BLaER1 treated with 17β-estradiol and CSF1 and Interleukin-3, amounts not matched to agents 10 nM and 100 nM (cell line): ENCODE results near the gene SKIL.
A peak's percentile ranks its signal among the peaks of the same experiment; 100 is the strongest.

Experiments used
- H3K27ac ChIP-seq, 11 experiments: shearing (Covaris generic); formaldehyde crosslinking; 2 replicates each; pipeline ENCODE4 v1.8.1; 2022
- H3K27me3 ChIP-seq, 11 experiments: shearing (Covaris generic); formaldehyde crosslinking; 2 replicates each; pipeline ENCODE4 v1.8.1; 2022
- H3K36me3 ChIP-seq, 11 experiments: shearing (Covaris generic); formaldehyde crosslinking; 2 replicates each; pipeline ENCODE4 v1.8.1; 2022
- H3K4me1 ChIP-seq, 10 experiments: shearing (Covaris generic); formaldehyde crosslinking; 2 replicates each; pipeline ENCODE4 v1.8.1; 2022
- H3K4me2 ChIP-seq, 11 experiments: shearing (Covaris generic); formaldehyde crosslinking; 2 replicates each; pipeline ENCODE4 v1.8.1; 2022
- H3K4me3 ChIP-seq, 10 experiments: shearing (Covaris generic); formaldehyde crosslinking; 2 replicates each; pipeline ENCODE4 v1.8.1; 2022
- H3K9ac ChIP-seq, 11 experiments: shearing (Covaris generic); formaldehyde crosslinking; 2 replicates each; pipeline ENCODE4 v1.8.1; 2022
- H3K9me3 ChIP-seq, 11 experiments: shearing (Covaris generic); formaldehyde crosslinking; replicated peaks in 1 of 11; 2 replicates each; pipeline ENCODE4 v1.8.1; 2022
- H4K20me1 ChIP-seq, 11 experiments: shearing (Covaris generic); formaldehyde crosslinking; 2 replicates each; pipeline ENCODE4 v1.8.1; 2022
- Cebpa-rat ChIP-seq, 11 experiments: shearing (Covaris generic); IDR thresholded peaks; 2 replicates each; pipeline ENCODE4 v1.8.1; 2022

Gene SKIL

GRCh38 chr3:170357176-170358041 is at the start of gene SKIL:
Gene SKIL, plus strand, starts transcription at chr3:170357715. Its CDS starts 2,617 bp downstream, at chr3:170360332.
- Histone ChIP-seq H4K20me1 (peaks cover 0 to 43% (median 33%) of the 10 kb centered on the region in 11 experiments; a peak in 12 of 22 replicates), H3K27me3 (no peaks in the 10 kb centered on the region), H3K9me3 (peaks cover 6 to 33% (median 15%) of the 10 kb centered on the region in 11 experiments; a peak in 14 of 22 replicates), H3K27ac (peak within 1 kb of the TSS; percentile 96 to 100 (median 99)), H3K9ac (peak within 1 kb of the TSS; percentile 93 to 99 (median 98)), H3K4me2 (peak within 1 kb of the TSS; percentile 83 to 96 (median 90)), H3K36me3 (peaks cover 27 to 33% (median 30%) of the 10 kb centered on the region in 11 experiments), H3K4me3 (peak within 1 kb of the TSS; percentile 78 to 96 (median 94)), H3K4me1 (peaks cover 64 to 75% (median 74%) of the 10 kb centered on the region in 10 experiments)
- no peak for TF ChIP-seq Cebpa-rat (IDR thresholded peaks at IDR 0.05)

- Histone ChIP-seq H3K9ac (no peak overlapping the region), H3K4me1 (peaks cover 0 to 17% (median 0%) of the 10 kb centered on the region in 10 experiments; a peak in 4 of 20 replicates), H3K27ac (no peak overlapping the region), H4K20me1 (no peaks in the 10 kb centered on the region), H3K27me3 (no peaks in the 10 kb centered on the region), H3K4me3 (no peak overlapping the region), H3K9me3 (no peaks in the 10 kb centered on the region), H3K36me3 (peaks cover 0 to 18% (median 0%) of the 10 kb centered on the region in 11 experiments; a peak in 5 of 22 replicates), H3K4me2 (no peak overlapping the region)
- TF ChIP-seq Cebpa-rat (IDR thresholded peaks at IDR 0.05): no peak
These were observed 48.5 kb upstream of the SKIL start for GRCh38 chr3:170309046-170309445.

- no peak for TF ChIP-seq Cebpa-rat (IDR thresholded peaks at IDR 0.05)
- Histone ChIP-seq H3K4me1 (peaks cover 0 to 16% (median 10%) of the 10 kb centered on the region in 10 experiments; a peak in 13 of 20 replicates), H3K4me3 (no peak overlapping the region), H3K4me2 (no peak overlapping the region), H3K9ac (no peak overlapping the region), H3K36me3 (no peaks in the 10 kb centered on the region), H4K20me1 (no peaks in the 10 kb centered on the region), H3K9me3 (peaks cover 0 to 14% (median 8%) of the 10 kb centered on the region in 11 experiments; a peak in 10 of 22 replicates), H3K27me3 (no peaks in the 10 kb centered on the region), H3K27ac (no peak overlapping the region)
These were observed 39.6 kb upstream of the SKIL start for GRCh38 chr3:170317954-170318353.

GRCh38 chr3:170320461-170321121 is 36.9 kb upstream of the SKIL start:
- no peak overlapping the region for H3K4me2 ChIP-seq
- no peaks in the 10 kb centered on the region for H3K27me3 ChIP-seq
- H3K27ac ChIP-seq: no peak overlapping the region
- no peak overlapping the region for H3K9ac ChIP-seq
- TF ChIP-seq Cebpa-rat (IDR thresholded peaks at IDR 0.05): no peak
- H3K4me1 ChIP-seq: peaks cover 0 to 16% (median 10%) of the 10 kb centered on the region in 10 experiments; a peak in 13 of 20 replicates
- peaks cover 0 to 14% (median 8%) of the 10 kb centered on the region in 11 experiments; a peak in 10 of 22 replicates for H3K9me3 ChIP-seq
- no peaks in the 10 kb centered on the region for H3K36me3 ChIP-seq
- no peaks in the 10 kb centered on the region for H4K20me1 ChIP-seq
- H3K4me3 ChIP-seq: no peak overlapping the region

- Histone ChIP-seq H3K36me3 (no peaks in the 10 kb centered on the region), H3K4me3 (no peak overlapping the region), H3K27me3 (no peaks in the 10 kb centered on the region), H3K4me1 (peaks cover 0 to 16% (median 10%) of the 10 kb centered on the region in 10 experiments; a peak in 17 of 20 replicates), H3K4me2 (peak overlapping the region in 5 of 11 experiments; percentile 10 to 56 (median 20); a peak in 6 of 22 replicates), H3K27ac (no peak overlapping the region; a peak in 1 of 22 replicates), H3K9me3 (peaks cover 0 to 14% (median 9%) of the 10 kb centered on the region in 11 experiments; a peak in 13 of 22 replicates), H3K9ac (no peak overlapping the region), H4K20me1 (no peaks in the 10 kb centered on the region)
- no peak for TF ChIP-seq Cebpa-rat (IDR thresholded peaks at IDR 0.05)
These were observed 36.0 kb upstream of the SKIL start for GRCh38 chr3:170321321-170322034.

- Histone ChIP-seq H3K4me3 (no peak overlapping the region), H4K20me1 (no peaks in the 10 kb centered on the region), H3K27ac (no peak overlapping the region), H3K9me3 (peaks cover 10 to 26% (median 20%) of the 10 kb centered on the region in 11 experiments), H3K27me3 (no peaks in the 10 kb centered on the region), H3K4me2 (no peak overlapping the region), H3K36me3 (no peaks in the 10 kb centered on the region), H3K9ac (no peak overlapping the region), H3K4me1 (peaks cover 0 to 11% (median 8%) of the 10 kb centered on the region in 10 experiments; a peak in 17 of 20 replicates)
- TF ChIP-seq Cebpa-rat (IDR thresholded peaks at IDR 0.05): no peak
These were observed 34.8 kb upstream of the SKIL start for GRCh38 chr3:170322566-170323269.

- H3K4me2 ChIP-seq: no peak overlapping the region
These were observed 34.2 kb upstream of the SKIL start for GRCh38 chr3:170323331-170323730.

GRCh38 chr3:170324962-170325361 is 32.6 kb upstream of the SKIL start:
- TF ChIP-seq Cebpa-rat (IDR thresholded peaks at IDR 0.05): no peak
- H3K4me3 ChIP-seq: no peak overlapping the region
- no peaks in the 10 kb centered on the region for H3K27me3 ChIP-seq
- H4K20me1 ChIP-seq: no peaks in the 10 kb centered on the region
- H3K36me3 ChIP-seq: no peaks in the 10 kb centered on the region
- H3K4me2 ChIP-seq: no peak overlapping the region
- H3K27ac ChIP-seq: no peak overlapping the region
- peaks cover 19 to 32% (median 24%) of the 10 kb centered on the region in 11 experiments for H3K9me3 ChIP-seq
- H3K4me1 ChIP-seq: peaks cover 0 to 11% (median 8%) of the 10 kb centered on the region in 10 experiments; a peak in 17 of 20 replicates
- no peak overlapping the region for H3K9ac ChIP-seq

More at GRCh38 chr3:170323331-170323730, 34.2 kb upstream of the SKIL start:
- Histone ChIP-seq H3K36me3 (no peaks in the 10 kb centered on the region), H3K4me3 (no peak overlapping the region), H3K27ac (no peak overlapping the region), H3K9ac (no peak overlapping the region), H3K9me3 (peaks cover 16 to 32% (median 26%) of the 10 kb centered on the region in 11 experiments), H3K27me3 (no peaks in the 10 kb centered on the region), H4K20me1 (no peaks in the 10 kb centered on the region), H3K4me1 (peaks cover 0 to 11% (median 8%) of the 10 kb centered on the region in 10 experiments; a peak in 17 of 20 replicates)
- no peak for TF ChIP-seq Cebpa-rat (IDR thresholded peaks at IDR 0.05)
